ENCODE results near the gene UBE3C.

Gene UBE3C

GRCh38 chr7:157140511-157140905 is 1.8 kb downstream of the UBE3C start:
- no peak for DNase-seq (ENCODE audit: low spot score)
- TF ChIP-seq, protein P1, sequence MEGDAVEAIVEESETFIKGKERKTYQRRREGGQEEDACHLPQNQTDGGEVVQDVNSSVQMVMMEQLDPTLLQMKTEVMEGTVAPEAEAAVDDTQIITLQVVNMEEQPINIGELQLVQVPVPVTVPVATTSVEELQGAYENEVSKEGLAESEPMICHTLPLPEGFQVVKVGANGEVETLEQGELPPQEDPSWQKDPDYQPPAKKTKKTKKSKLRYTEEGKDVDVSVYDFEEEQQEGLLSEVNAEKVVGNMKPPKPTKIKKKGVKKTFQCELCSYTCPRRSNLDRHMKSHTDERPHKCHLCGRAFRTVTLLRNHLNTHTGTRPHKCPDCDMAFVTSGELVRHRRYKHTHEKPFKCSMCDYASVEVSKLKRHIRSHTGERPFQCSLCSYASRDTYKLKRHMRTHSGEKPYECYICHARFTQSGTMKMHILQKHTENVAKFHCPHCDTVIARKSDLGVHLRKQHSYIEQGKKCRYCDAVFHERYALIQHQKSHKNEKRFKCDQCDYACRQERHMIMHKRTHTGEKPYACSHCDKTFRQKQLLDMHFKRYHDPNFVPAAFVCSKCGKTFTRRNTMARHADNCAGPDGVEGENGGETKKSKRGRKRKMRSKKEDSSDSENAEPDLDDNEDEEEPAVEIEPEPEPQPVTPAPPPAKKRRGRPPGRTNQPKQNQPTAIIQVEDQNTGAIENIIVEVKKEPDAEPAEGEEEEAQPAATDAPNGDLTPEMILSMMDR (IDR thresholded peaks at IDR 0.05; ENCODE audit: borderline replicate concordance, control extremely low read depth, extremely low read depth, insufficient read depth, missing control alignments) = no peak
- in situ Hi-C loops (cut with MboI; ENCODE audit: low sequenced_read_pairs, unreplicated experiment) = no loop called here

DNA sequence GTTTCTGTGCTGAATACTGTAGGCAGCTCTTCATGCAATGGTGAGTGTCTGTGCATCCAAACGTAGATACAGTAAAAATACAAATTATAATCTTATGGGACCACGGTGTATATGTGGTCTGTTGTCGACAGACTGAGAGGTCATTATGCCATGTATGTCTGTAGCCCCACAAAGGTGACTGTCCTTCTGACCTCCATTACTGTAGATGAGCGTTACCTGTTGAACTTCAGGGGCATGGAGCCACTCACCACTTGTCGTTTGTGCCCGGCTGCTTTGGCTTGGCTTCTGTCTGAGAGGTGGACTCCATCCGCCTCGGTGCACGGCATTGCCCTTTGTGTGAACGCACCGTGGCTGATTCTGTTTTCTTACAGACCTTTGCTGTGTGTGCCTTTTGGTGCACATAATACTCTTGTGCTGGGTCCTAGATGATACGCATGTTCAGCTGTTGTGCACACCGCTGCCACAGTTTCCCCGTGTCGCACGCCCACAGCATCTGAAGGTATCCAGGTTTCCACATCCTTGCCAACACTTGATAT is 2.9 kb downstream of the UBE3C start:
- no peak for DNase-seq (ENCODE audit: low spot score)
- in situ Hi-C loops (cut with MboI; ENCODE audit: low sequenced_read_pairs, unreplicated experiment) = no loop called here
- TF ChIP-seq, protein P1 (IDR thresholded peaks at IDR 0.05; ENCODE audit: borderline replicate concordance, control extremely low read depth, extremely low read depth, insufficient read depth, missing control alignments) = no peak

- TF ChIP-seq, protein P1 (IDR thresholded peaks at IDR 0.05; ENCODE audit: borderline replicate concordance, control extremely low read depth, extremely low read depth, insufficient read depth, missing control alignments) = no peak
- in situ Hi-C loops (cut with MboI; ENCODE audit: low sequenced_read_pairs, unreplicated experiment) = no loop called here
- DNase-seq (ENCODE audit: low spot score) = no peak
Observed at GRCh38 chr7:157143788-157144187, 5.1 kb downstream of the UBE3C start.

DNA sequence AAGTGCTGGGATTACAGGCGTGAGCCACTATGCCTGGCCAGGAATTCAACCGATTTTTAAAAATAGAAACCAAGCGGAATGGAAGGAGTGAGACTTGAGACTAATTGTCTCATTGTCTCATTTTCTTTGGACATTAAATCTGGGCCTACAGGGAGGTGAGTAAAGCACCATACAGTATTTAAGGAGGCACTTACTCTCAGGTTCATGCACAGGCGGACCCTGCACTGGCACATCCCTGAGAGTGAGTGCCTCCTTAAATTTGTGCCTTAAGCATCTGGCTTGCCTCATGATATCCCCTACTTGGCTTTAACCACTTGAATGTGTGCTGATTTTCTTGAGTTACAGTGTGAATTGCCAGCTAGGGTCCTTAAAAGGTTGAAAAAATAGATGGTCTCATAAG is 10.6 kb downstream of the UBE3C start:
- in situ Hi-C loops (cut with MboI; ENCODE audit: low sequenced_read_pairs, unreplicated experiment) = no loop called here
- no peak for DNase-seq (ENCODE audit: low spot score)
- TF ChIP-seq, protein P1 (IDR thresholded peaks at IDR 0.05; ENCODE audit: borderline replicate concordance, control extremely low read depth, extremely low read depth, insufficient read depth, missing control alignments) = no peak

DNA sequence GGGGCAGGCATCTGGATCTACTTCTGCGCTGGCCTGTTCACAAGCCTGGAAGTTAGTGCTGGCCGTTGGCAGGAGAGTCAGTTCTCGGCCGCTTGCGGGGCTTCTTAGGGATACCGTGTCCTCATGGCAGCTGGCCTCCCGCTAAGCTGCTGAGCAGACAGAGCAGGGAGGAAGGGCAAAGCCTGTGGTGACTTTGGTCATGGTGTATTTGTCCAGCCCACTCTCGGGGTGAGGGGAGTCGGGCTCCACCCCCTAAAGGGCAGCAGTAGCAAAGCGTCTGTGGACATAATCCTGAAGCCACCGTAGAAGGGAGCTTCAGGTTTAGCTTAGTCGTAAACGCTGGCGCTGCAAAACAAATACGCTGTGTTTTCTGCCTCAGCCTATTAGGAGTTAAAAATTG is 12.2 kb downstream of the UBE3C start:
- DNase-seq (ENCODE audit: low spot score) = no peak
- in situ Hi-C loops (cut with MboI; ENCODE audit: low sequenced_read_pairs, unreplicated experiment) = no loop called here
- TF ChIP-seq, protein P1 (IDR thresholded peaks at IDR 0.05; ENCODE audit: borderline replicate concordance, control extremely low read depth, extremely low read depth, insufficient read depth, missing control alignments) = no peak

DNA sequence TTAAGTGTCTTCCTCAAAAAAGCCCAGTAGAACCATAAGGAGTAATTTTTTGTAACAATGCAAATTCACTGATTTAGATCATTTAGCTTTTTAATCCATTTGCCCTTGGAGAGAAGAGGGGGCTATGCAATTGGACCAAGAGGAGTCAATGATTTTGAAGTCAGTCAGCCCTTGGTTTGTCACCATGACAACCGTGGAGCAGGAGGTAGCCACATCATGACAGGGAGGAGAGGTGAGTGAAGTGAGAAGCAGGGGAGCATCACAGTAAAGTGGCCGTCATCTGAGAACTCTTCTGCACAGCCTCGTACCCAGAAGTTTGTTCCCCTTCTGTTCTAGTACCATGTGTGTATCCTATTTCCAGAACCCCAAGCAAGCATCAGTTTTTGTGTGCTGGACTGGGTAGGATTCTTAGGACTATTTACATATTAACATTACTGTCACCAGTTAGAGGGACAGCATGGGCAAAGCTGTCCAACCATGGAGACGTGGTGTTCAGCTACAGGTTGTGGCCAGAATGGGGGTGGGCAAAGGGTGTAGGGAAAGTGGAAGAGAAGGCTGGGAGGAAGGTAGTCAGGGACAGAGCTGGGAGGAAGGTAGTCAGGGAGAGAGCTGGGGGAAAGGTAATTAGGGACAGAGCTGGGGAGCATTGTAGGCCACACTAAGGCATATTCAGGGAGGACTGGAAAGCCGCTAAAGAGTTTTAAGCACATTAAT is 13.1 kb downstream of the UBE3C start:
- TF ChIP-seq, protein P1 (IDR thresholded peaks at IDR 0.05; ENCODE audit: borderline replicate concordance, control extremely low read depth, extremely low read depth, insufficient read depth, missing control alignments) = no peak
- in situ Hi-C loops (cut with MboI; ENCODE audit: low sequenced_read_pairs, unreplicated experiment) = no loop called here
- no peak for DNase-seq (ENCODE audit: low spot score)
